NOMO-1 treated with dmso at 0.1 percent for 144 hours (cell line): ENCODE measurements around the gene SLC35B2.
A peak's percentile ranks its signal among the peaks of the same experiment; 100 is the strongest.

Experiments
- DNase-seq: peaks from one replicate; lab custom pipeline; 2025; ENCODE audit not compliant: unreplicated experiment; lab: John Stamatoyannopoulos, UW

The SLC35B2 gene

GRCh38 chr6:44269178-44269920, 12.0 kb upstream of the SLC35B2 start:
- no peak for DNase-seq

DNA sequence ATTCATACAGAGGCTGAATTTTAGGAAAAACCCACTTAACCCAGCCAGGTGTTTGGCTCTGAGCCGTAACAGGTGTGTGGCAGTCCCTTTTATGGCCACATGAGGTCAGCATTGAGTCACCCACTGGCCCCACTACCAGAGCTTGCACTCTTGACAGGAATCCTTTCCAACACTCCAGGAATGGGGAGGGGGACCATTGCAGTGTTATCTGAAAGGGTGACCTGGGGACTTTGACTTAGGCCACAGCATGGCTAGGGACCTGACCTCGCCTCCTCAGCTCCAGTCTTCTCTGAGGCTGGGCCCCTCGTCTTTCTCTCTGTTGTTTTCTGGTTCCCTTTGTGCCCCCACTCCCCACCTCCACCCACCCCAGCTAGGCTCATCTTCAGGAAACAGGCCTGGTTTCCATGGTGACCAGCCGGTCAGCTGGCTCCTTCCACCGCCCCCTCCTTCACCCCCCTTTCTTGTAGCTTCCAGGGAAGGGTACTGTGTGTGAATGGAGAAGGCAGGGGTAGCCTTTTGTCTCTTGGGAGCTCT, 10.8 kb upstream of the SLC35B2 start:
- no peak for DNase-seq

- no peak for DNase-seq
These were observed 9.9 kb upstream of the SLC35B2 start for GRCh38 chr6:44267252-44267651.

DNA sequence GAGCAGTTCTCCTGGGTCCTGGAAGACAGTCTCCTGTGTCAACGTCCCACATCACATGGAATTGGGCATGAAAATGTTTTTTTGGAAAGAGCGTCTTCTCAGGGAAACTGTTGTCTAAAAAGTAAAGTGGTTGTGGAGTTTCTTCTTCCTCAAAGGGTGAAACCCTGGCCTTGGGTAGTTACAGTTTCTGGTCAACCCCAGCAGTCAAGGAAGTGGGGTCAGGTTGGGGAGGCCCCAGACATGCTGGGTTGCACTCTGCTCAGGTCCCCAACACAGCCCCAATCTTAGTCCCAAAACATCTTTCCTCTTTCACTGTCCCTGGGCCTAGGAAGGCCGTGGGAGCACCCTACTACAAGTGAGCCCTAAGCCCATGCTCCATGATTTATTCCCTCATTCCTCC, 9.0 kb upstream of the SLC35B2 start:
- DNase-seq: no peak

- no peak for DNase-seq
These were observed 8.4 kb upstream of the SLC35B2 start for GRCh38 chr6:44265722-44266233.

DNA sequence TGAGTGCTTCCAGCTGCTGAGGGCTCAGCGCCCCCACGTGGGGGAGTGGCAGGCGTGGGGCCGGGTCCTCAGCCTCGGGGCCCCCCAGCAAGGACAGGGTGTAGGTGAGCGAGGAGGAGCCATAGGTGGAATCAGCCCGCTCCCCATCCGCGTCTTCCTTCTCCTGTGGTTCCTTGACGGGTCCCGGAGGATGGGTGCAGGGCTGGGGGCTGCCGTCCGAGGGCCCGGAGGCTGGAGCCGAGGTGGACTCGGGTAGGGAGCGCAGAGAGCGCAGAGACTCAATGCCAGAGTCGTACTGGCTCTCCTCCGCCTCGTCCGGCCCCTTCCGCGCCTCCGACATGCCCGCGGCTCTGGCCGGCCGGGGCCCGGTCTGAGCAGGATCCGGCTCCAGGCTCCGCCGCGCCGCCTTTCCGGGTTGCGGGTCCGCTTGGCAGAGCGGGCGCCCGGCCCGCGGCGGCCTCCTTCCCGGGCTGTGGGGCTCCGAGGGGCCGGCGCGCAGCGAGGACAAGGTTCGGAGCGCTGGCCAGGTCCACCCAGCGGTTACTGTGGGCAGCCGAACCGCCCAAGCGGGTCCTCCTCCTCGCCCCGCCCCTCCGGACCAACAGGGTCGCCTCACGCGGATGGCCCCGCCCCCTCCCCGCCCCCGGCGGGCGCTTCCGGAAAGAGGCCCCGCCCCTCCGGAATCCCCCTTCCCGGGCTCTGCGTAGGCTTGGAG, 7.8 kb upstream of the SLC35B2 start, which contains the start of gene NFKBIE:
Gene NFKBIE (minus strand): TSS at position 545 of the 715 bp plus-strand sequence. CDS start 205 bp downstream, at position 340.
- peak; percentile 44 for DNase-seq

GRCh38 chr6:44264154-44265006, 7.1 kb upstream of the SLC35B2 start:
- DNase-seq: peak; percentile 75

GRCh38 chr6:44263354-44264100, 6.2 kb upstream of the SLC35B2 start:
- no peak for DNase-seq

- no peak for DNase-seq
These were observed 5.4 kb upstream of the SLC35B2 start for GRCh38 chr6:44262467-44263353.

GRCh38 chr6:44261581-44261980, 4.3 kb upstream of the SLC35B2 start:
- no peak for DNase-seq

GRCh38 chr6:44260451-44261297, 3.3 kb upstream of the SLC35B2 start:
- DNase-seq: no peak

GRCh38 chr6:44260011-44260410, 2.7 kb upstream of the SLC35B2 start:
- no peak for DNase-seq

DNA sequence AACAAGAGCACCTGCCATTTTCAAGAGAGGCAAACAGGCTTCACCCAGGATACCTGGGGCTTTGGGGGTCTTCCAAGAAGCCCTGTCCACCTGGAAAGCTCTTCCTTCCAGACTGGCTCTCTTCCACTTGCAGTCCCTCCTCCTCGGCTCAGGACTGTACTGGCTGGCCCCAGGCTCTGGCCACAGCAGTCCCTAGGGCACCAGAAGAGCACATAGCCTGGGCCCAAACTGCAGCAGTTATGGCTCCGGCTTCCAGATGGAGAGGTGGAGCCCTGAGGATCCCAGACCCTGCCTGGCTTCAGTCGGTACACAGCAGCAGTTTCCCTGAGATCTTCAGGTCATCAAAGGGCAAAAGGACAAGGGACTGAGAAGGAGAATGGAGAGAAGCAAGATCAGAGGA, 1.6 kb upstream of the SLC35B2 start:
- DNase-seq: no peak

DNA sequence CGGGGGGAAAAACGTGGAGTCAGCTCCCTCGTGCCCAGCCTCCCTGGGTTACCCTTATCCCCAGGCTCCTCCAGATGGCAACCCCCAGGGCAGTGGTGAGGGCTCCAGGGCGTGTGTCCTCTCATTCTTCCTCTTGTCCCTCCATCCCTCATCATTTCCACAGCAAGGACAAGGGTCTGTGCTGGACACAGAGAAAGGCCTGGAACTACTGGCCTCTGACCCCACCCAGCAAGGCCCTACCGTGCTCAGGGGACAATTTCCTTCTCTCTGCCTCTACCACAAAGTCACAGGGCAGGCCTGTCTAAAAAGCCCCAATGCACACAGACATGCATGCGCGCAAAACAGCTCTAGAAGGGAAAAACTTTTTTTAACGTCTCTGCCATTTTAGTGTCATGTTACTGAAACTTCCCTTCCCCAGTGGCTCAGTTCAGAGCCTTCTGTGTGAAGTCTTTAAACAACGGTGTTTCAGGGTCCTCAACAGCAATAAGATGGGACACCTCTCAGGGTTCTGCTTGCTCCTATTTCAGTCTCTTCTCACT, 1.1 kb upstream of the SLC35B2 start:
- no peak for DNase-seq

DNA sequence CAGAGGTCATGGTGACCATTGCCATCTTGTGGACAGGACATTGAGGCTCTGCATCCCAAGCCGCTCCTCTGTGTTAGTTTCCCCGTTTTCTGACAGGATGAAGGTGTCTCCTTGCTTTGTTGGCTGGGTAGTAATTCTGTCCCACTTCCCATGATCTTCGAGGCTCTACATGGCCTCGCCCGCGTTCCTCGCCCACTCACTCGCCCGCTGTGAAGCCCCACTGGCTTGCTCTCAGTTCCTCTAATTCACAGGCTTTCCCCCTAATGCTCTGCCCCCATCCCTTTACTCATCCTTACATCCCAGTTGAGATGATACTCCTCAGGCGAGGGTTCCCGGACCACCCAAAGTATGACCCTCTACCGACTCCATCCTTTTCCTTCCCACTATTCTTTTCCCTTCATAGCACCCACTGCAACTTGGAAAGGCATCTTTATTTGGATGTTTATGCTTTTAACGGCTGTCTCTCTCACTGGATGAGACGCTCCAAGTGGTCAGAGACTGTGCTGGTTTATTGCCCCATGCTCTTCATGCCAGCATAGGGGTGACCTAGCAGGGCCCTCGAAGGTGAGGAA, 511 bp upstream of the SLC35B2 start:
- DNase-seq: no peak

DNA sequence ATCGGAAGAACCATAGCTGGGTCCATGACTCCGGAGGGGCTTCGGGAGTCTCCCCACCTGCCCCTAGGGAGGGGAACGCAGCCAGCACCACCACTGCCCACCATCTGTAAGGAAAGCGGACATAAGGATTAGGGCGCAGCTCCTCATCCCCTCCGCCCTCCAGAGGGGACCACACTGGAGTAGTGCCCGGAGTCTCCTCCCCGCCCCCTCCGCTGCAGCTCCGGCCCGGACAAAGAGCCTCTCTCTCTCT, 628 bp downstream of the SLC35B2 start:
- DNase-seq: no peak

- DNase-seq: no peak
These were observed 1.2 kb downstream of the SLC35B2 start for GRCh38 chr6:44255871-44256774.
